SK-N-SH (cell line): ENCODE measurements around the gene ILK. TPM values are rescaled to one million over a fixed set of nuclear protein-coding genes. Genes with fewer than 3 reads are reported as not detected.

Source experiments
- polyA plus RNA-seq, 3 experiments: library from polyadenylated mRNA; depleted of rRNA; stranded (reverse); fragments of >200 nt; gene quantifications; 2 replicates each; pipeline ENCODE4 v1.2.3, GENCODE V29; 2012

The ILK gene
- polyA plus RNA-seq, 1 of the 3 experiments (the other 2 are of a cell fraction): 241 TPM

Other genes starting within 250 kb of the ILK start
- gene SMPD1, start 213.3 kb upstream of the ILK start, polyA plus RNA-seq (2012; rRNA removed): 59.6 and 69.2 TPM in 2 replicates
- 32.9 and 35.9 TPM in 2 replicates for gene APBB1, start 184.7 kb upstream of the ILK start, polyA plus RNA-seq (2012; rRNA removed)
- gene HPX, start 162.8 kb upstream of the ILK start, polyA plus RNA-seq (2012; rRNA removed): 1.8 and 2.3 TPM in 2 replicates
- 22.8 and 26.6 TPM in 2 replicates for gene TRIM3, start 129.8 kb upstream of the ILK start, polyA plus RNA-seq (2012; rRNA removed)
- gene ARFIP2, start 122.4 kb upstream of the ILK start, polyA plus RNA-seq (2012; rRNA removed): 128 and 162 TPM in 2 replicates
- 26.2 and 33.1 TPM in 2 replicates for gene TIMM10B, start 122.3 kb upstream of the ILK start, polyA plus RNA-seq (2012; rRNA removed)
- gene DNHD1, start 106.5 kb upstream of the ILK start, polyA plus RNA-seq (2012; rRNA removed): 5.3 and 7.6 TPM in 2 replicates
- 7.8 and 8.6 TPM in 2 replicates for gene RRP8, start 158 bp upstream of the ILK start, polyA plus RNA-seq (2012; rRNA removed)
- 163 and 213 TPM in 2 replicates for gene TAF10, start 8.4 kb downstream of the ILK start, polyA plus RNA-seq (2012; rRNA removed)
- gene TPP1, start 15.6 kb downstream of the ILK start, polyA plus RNA-seq (2012; rRNA removed): 94.0 and 105 TPM in 2 replicates
- 3.0 and 5.7 TPM in 2 replicates for gene DCHS1, start 52.0 kb downstream of the ILK start, polyA plus RNA-seq (2012; rRNA removed)
- 88.3 and 88.6 TPM in 2 replicates for gene MRPL17, start 79.6 kb downstream of the ILK start, polyA plus RNA-seq (2012; rRNA removed)
- gene OR2AG2, start 168.2 kb downstream of the ILK start, polyA plus RNA-seq (2012; rRNA removed): not detected in 2 replicates
- not detected in 2 replicates for gene OR2AG1, start 179.2 kb downstream of the ILK start, polyA plus RNA-seq (2012; rRNA removed)
- not detected in 2 replicates for gene OR6A2, start 195.9 kb downstream of the ILK start, polyA plus RNA-seq (2012; rRNA removed)
- gene OR10A5, start 241.9 kb downstream of the ILK start, polyA plus RNA-seq (2012; rRNA removed): not detected in 2 replicates